Activated T-helper 1 cell treated with anti-CD3 and anti-CD28 coated beads, Interleukin-12 subunit alpha, Interleukin-12 subunit beta, Interleukin-2, Interleukin-4 antibody, amounts not matched to agents 30 ng/mL and 10 ng/mL and 1 ng/mL, durations not matched to agents 14 hours and 24 hours and 36 hours (primary cell): ENCODE measurements around the gene KCNAB1. TPM values are rescaled to one million over a fixed set of nuclear protein-coding genes. Genes with fewer than 3 reads are reported as not detected.

Experiments
- DNase-seq: peaks from one replicate; pipeline ENCODE4 v3.0.0; 2021; ENCODE audit warnings: low spot score
- H3K27ac Mint-ChIP-seq: one replicate; pipeline ENCODE4 v1.8.0; 2021; ENCODE audit warnings: mild to moderate bottlenecking, mixed read lengths
- H3K27me3 Mint-ChIP-seq: one replicate; pipeline ENCODE4 v1.8.0; 2022; ENCODE audit warnings: mild to moderate bottlenecking, moderate library complexity, mixed read lengths; ENCODE audit not compliant: insufficient read depth
- H3K36me3 Mint-ChIP-seq: one replicate; pipeline ENCODE4 v1.8.0; 2021; ENCODE audit warnings: low read depth, mixed read lengths
- H3K4me1 Mint-ChIP-seq: one replicate; pipeline ENCODE4 v1.8.0; 2021; ENCODE audit warnings: low read depth, mixed read lengths
- H3K4me3 Mint-ChIP-seq: one replicate; pipeline ENCODE4 v1.8.0; 2021; ENCODE audit warnings: mild to moderate bottlenecking, moderate library complexity, mixed read lengths
- H3K9me3 Mint-ChIP-seq: one replicate; pipeline ENCODE4 v1.8.0; 2021; ENCODE audit warnings: mixed read lengths
- intact Hi-C: fragments of 100-400 bp; cut with micrococcal nuclease; formaldehyde crosslinking; loops from one replicate; pipeline ENCODE4 v1.15.1; 2024
- total RNA-seq: library from RNA; stranded (reverse); gene quantifications from 2 replicates; pipeline ENCODE4 v1.2.3, GENCODE V29; 2022

KCNAB1 gene
- total RNA-seq, 1 donor from 2014 or later = not detected

DNA sequence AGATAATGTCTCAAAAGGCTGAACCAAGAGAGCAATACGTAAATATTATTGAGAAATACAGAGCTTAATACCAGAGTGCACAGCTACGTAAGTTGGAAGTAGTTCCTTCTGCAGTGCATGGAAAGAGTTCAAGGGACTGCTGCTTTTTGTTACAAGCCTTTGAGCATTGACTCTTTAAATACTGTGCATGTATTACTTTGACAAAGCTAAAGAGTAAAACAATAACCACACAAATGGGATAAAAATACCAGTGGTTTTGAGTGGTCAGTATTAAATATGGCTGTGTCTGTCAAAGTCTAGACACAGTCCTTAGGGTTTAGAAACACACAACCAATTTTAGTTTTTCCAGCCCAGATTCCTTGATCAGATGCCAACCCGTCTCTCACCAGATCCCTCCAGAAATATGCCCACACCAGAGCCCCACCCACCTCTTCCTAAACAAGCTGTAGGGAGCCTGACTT, 372.5 kb downstream of the KCNAB1 start:
- H3K9me3 Mint-ChIP-seq = no peaks in the 10 kb centered on the region

DNA sequence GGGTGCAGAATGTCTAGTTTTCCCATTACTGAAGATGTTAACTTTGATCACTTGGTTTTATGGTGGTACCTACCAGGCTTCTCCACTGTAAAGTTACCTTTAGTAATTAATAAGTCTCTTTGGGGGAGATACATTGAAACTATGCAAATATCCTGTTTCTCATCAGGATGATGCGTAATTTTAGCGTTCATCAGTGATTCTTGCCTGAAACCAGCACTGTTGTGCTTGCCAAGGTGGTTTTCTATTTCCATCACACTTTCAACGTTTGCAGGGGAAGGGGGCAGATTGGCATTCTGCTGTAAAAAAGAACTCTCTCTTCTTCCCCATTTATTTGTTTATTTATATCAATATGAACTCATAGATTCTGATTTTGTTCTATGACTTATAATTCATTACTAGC, 373.5 kb downstream of the KCNAB1 start:
- H3K4me1 Mint-ChIP-seq = no peaks in the 10 kb centered on the region
- H3K36me3 Mint-ChIP-seq = no peaks in the 10 kb centered on the region
- H3K4me3 Mint-ChIP-seq = no peak overlapping the region
- H3K27me3 Mint-ChIP-seq = peaks cover 24% of the 10 kb centered on the region
- intact Hi-C loops = no loop called here
- H3K9me3 Mint-ChIP-seq = no peaks in the 10 kb centered on the region
- H3K27ac Mint-ChIP-seq = no peak overlapping the region
- DNase-seq = no peak

More for the DNA sequence above, 372.5 kb downstream of the KCNAB1 start:
- Mint-ChIP-seq H3K4me3 (no peak overlapping the region), H3K36me3 (no peaks in the 10 kb centered on the region), H3K27me3 (peaks cover 22% of the 10 kb centered on the region), H3K27ac (no peak overlapping the region), H3K4me1 (no peaks in the 10 kb centered on the region)
- intact Hi-C loops = no loop called here
- no peak for DNase-seq

DNA sequence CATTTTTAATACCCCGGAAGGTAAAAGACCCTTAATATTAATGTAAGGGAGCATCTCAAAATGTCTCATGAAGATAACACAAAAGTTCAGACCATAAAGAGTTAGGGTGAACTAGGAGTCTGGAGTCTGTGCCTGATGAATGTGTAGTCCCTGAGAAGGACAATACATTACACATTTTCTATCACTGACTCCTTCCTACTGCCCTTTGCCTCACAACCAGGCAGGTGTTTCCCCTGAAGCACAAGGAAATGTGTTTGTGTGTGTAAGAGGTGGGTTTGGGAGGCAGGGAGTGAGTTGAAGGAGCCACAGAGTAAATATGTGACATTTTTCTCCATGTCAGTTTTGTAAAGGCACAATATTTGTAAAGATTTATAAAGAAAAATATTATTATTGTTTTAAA, 375.4 kb downstream of the KCNAB1 start:
- no peak overlapping the region for H3K4me3 Mint-ChIP-seq
- H3K36me3 Mint-ChIP-seq = no peaks in the 10 kb centered on the region
- intact Hi-C loops = no loop called here

DNA sequence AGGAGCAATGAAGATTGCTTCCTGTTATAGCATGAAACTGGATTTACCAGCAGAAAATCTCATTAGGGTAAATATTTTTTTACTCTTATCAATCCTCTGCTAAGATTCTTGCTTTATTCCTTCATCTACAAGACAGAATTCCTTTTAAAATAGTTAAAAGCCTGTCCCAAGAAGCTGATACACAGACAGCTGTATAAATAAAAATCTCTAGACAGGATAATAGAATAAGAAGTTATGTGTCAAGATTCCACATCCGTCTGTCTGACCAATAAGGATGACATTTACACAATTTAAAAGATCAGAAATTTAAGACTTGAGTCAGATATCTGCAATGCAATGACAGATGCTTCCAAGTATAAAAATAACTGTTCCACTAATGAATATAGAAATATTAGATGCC, 376.9 kb downstream of the KCNAB1 start:
- Mint-ChIP-seq H3K27me3 (peaks cover 22% of the 10 kb centered on the region), H3K4me1 (no peaks in the 10 kb centered on the region), H3K9me3 (no peaks in the 10 kb centered on the region), H3K27ac (no peak overlapping the region), H3K4me3 (no peak overlapping the region), H3K36me3 (no peaks in the 10 kb centered on the region)
- intact Hi-C loops = no loop called here
- DNase-seq = no peak

More for the DNA sequence above, 375.4 kb downstream of the KCNAB1 start:
- Mint-ChIP-seq H3K27me3 (peaks cover 24% of the 10 kb centered on the region), H3K9me3 (no peaks in the 10 kb centered on the region), H3K4me1 (no peaks in the 10 kb centered on the region), H3K27ac (no peak overlapping the region)
- DNase-seq = no peak

DNA sequence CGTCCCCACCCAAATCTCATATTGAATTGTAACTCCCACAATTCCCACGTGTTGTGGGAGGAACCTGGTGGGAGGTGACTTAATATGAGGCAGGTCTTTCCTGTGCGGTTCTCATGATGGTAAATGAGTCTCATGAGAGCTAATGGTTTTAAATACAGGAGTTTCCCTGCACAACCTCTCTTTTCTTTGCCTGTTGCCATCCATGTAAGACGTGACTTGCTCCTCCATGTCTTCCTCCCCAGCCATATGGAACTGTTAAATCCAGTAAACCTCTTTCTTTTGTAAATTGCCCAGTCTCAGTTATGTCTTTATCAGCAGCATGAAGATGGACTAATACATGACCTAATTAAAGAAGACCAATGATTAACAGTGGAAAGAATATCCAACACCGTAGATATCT, 377.9 kb downstream of the KCNAB1 start:
- DNase-seq = no peak
- Mint-ChIP-seq H3K9me3 (no peaks in the 10 kb centered on the region), H3K36me3 (no peaks in the 10 kb centered on the region), H3K4me1 (no peaks in the 10 kb centered on the region), H3K27me3 (peaks cover 21% of the 10 kb centered on the region), H3K4me3 (no peak overlapping the region), H3K27ac (no peak overlapping the region)
- intact Hi-C loops = no loop called here

DNA sequence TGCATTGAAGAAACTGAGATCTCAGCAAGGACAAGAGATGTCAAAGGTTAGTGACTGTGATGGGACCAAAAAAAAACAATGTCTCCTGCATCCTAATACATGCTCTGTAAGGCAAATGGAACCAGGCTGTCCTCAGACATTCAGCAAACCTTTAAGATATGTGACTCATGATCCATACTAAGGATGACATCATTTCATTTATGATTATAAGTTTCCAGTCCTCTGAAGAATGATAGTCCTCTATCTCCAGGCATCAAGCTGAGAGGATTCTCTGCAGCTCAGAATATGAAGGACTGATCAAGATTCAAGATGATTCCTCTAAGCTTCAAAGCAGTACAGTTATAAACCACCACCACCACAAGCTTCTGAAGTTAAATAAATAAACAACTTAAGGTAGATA, 386.9 kb downstream of the KCNAB1 start:
- intact Hi-C loops = loop anchor here (5.0 to 10.0 kb wide), 3 partner anchors 35 to 462 kb away; no protein-coding TSS in a partner anchor
- H3K27ac Mint-ChIP-seq = no peak overlapping the region

DNA sequence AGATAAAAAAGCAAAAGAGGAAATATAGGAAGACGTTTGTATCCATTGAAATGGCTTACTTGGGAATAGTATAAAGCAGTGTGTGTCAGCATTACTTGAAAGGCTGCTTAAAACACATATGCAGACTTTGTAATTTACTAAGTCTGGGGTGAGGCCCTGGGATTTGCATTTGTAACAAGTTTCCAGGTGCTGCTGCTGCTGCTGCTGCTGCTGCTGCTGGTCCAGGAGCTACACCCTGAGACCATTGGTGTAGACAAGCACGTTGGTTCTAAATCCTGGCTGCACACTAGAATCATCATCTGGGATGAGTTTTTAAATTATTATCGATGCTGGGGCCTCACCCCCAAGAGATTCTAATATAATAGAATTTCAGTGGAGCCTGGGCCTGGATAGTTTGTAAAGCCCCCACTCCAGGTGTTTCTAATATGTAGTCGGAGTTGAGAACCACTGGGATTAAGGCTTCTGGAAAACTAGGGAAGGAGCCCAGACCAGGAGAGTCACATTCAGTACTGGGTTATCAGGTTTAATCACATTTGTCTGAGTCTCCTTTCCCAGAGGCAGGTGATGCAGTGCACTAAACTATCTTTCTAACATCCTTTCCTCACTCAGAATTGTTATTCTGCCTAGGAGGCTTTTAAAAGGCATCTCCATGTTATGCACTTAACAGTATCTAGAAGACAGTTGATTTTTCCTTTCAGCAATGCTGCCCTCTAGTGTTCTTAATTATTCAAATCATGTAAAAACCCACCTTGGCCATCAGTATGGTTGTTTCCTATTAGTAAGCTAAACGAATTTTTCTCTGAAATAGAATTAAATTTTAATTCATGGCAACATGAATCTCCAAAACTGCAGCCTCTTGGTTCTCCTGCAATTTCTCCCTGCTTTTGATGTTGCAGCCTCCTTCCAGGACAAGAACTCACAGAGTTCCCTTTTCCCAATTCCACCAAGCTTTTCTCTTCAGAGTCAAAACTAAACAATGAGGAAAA, 389.1 kb downstream of the KCNAB1 start:
- Mint-ChIP-seq H3K4me1 (peaks cover 14% of the 10 kb centered on the region), H3K9me3 (no peaks in the 10 kb centered on the region), H3K36me3 (no peaks in the 10 kb centered on the region), H3K27ac (no peak overlapping the region), H3K27me3 (peaks cover 20% of the 10 kb centered on the region), H3K4me3 (no peak overlapping the region)
- intact Hi-C loops = loop anchor here (1.0 to 10.0 kb wide), 6 partner anchors 26 to 465 kb away; no protein-coding TSS in a partner anchor
- DNase-seq = no peak

More for the DNA sequence above, 386.9 kb downstream of the KCNAB1 start:
- no peak for DNase-seq
- H3K4me3 Mint-ChIP-seq = no peak overlapping the region
- H3K4me1 Mint-ChIP-seq = peaks cover 9% of the 10 kb centered on the region
- no peaks in the 10 kb centered on the region for H3K36me3 Mint-ChIP-seq
- H3K9me3 Mint-ChIP-seq = no peaks in the 10 kb centered on the region
- peaks cover 33% of the 10 kb centered on the region for H3K27me3 Mint-ChIP-seq

DNA sequence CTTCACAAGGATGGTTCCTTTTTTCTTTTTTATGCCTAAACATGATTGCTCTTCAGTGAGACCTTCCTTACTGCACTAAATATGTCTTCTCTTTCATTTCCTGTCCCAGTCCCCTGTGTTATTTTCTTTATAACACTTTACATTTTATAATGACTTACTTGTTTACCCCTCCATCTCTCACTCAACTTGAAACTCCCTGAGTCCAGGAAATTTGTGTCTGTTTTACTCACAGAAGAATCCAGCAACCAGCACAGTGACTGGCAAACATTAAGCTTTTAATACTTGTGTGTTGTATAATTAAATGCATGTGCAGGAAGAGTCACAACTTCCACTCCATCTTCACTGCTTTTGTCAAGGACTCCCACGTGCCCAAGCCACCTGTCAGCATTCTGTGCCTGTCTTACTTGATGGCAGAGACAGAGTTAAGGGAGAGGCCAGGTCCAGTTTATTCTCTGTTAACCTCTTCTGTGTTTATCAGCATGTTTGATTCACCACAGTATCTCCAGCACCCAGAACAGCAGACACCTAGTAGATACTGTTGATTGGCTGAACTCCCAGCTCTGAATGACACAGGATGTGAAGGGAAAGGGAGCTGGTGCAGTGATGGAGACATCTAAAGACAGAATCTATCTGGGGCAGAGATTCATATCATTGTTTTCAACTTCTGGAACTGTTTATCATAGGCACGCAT, 391.8 kb downstream of the KCNAB1 start:
- no peak for DNase-seq
- intact Hi-C loops = loop anchor here (1.0 kb wide), 1 partner anchor 12 kb away; no protein-coding TSS in a partner anchor
- Mint-ChIP-seq H3K27me3 (peaks cover 11% of the 10 kb centered on the region), H3K27ac (peak overlapping the region; percentile 41), H3K4me3 (no peak overlapping the region), H3K36me3 (no peaks in the 10 kb centered on the region), H3K9me3 (no peaks in the 10 kb centered on the region), H3K4me1 (peaks cover 14% of the 10 kb centered on the region)

DNA sequence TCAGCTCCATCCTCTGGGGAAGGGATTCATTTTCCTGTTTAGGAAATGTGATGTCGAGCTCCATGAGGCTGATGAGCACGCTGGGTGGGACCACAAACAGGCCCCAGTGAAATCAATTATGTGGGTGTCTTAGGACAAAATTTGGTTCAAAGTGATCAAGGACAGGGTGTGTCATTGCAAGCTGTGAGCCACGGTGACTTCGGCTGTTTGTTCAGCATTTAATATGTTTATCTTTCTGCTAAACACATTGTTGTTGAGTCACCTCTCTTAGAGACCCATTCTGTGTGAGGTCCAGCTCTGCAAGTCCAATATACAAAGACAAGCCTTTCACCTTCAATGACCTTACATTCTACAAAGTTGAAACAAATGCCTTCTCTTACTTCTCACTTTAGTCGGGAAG, 393.2 kb downstream of the KCNAB1 start:
- Mint-ChIP-seq H3K27ac (no peak overlapping the region), H3K4me1 (peaks cover 14% of the 10 kb centered on the region), H3K36me3 (peaks cover 2% of the 10 kb centered on the region), H3K4me3 (no peak overlapping the region), H3K9me3 (no peaks in the 10 kb centered on the region), H3K27me3 (peaks cover 14% of the 10 kb centered on the region)
- intact Hi-C loops = no loop called here
- no peak for DNase-seq

DNA sequence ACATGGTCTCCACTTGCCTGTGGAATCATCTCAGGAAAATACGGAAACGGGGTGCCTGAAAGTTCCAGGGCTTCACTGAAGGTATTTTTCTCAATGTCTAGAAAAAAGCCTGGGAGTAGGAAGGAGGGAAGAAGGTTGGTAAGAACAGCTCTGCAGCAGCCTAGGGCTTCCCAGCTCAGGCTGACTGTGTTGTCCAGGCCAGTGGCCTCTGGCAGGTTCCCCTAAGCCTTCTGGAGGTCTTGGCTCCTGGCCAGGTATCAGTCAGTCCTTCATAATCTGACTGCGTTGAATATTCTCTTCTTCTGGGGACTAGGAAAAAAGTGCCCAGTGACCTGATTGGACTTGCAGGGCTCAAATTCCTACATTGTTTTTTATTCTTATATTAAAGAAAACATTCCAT, 395.9 kb downstream of the KCNAB1 start:
- H3K27ac Mint-ChIP-seq = no peak overlapping the region
- peaks cover 2% of the 10 kb centered on the region for H3K36me3 Mint-ChIP-seq
- DNase-seq = no peak
- intact Hi-C loops = no loop called here
- no peaks in the 10 kb centered on the region for H3K9me3 Mint-ChIP-seq
- H3K27me3 Mint-ChIP-seq = peaks cover 26% of the 10 kb centered on the region
- peaks cover 28% of the 10 kb centered on the region for H3K4me1 Mint-ChIP-seq
- no peak overlapping the region for H3K4me3 Mint-ChIP-seq

DNA sequence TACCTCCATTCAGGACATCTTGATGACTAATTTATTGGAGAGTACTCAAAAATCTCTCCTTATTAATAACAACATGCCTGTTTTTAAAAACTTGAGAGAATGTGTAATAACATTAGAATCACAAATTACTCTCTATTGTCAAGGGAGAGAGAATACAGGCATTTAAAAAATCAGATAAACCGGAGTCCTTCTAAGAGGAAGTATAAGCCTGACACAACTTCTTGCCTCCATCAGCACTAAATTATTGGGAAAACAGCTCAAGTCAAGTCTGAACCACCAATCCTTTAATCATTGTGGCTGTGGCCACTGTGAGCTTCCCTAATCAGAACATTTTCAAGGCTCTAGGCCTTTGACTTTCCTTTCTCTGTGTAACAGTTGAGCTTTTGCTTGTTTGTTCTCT, 396.6 kb downstream of the KCNAB1 start:
- Mint-ChIP-seq H3K27ac (no peak overlapping the region), H3K4me3 (no peak overlapping the region), H3K36me3 (peaks cover 2% of the 10 kb centered on the region), H3K27me3 (peaks cover 26% of the 10 kb centered on the region), H3K4me1 (peaks cover 22% of the 10 kb centered on the region), H3K9me3 (no peaks in the 10 kb centered on the region)
- DNase-seq = no peak
- intact Hi-C loops = no loop called here

DNA sequence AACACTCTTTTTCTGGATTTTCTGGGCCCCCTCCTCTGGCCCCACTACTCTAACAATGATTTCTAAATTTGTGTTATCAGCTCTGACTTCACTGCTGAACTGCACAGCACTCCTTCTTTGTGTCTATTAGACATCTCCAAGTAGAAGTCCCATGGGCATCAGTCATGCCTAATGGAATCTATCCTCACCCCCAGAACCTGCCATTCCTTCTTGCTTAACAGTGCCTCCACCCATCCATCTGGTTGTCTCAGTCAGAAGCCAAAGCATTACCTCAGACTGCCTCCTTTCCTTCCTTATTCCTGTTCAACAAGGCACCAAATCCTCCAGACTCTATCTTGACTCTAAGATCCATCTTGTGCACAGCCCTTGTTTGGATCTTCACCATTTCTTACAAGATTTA, 398.3 kb downstream of the KCNAB1 start:
- peaks cover 24% of the 10 kb centered on the region for H3K4me1 Mint-ChIP-seq
- no peak overlapping the region for H3K27ac Mint-ChIP-seq
- H3K36me3 Mint-ChIP-seq = peaks cover 5% of the 10 kb centered on the region
- peaks cover 31% of the 10 kb centered on the region for H3K27me3 Mint-ChIP-seq
- no peak for DNase-seq
- intact Hi-C loops = no loop called here
- H3K9me3 Mint-ChIP-seq = no peaks in the 10 kb centered on the region
- H3K4me3 Mint-ChIP-seq = no peak overlapping the region

DNA sequence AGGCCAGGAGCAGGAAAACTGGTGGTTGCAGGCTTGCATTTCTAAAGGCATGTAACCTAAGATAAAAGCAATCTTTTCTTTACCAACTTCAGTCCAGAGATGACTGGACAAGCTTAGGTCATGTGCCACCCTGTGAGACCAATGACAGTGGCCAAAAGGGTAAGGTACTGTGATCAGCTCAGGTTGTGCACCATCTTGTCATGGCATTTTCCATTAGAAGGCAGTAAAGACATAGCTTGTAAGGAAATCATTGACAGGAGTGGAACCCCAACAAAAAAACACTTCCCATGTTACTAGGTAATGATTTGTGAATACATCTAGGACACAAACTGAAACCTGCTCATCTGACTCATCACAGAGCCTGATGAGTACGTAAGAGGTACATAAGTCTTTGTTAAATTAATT, 399.4 kb downstream of the KCNAB1 start:
- no peak overlapping the region for H3K4me3 Mint-ChIP-seq
- H3K36me3 Mint-ChIP-seq = peaks cover 9% of the 10 kb centered on the region
- peaks cover 32% of the 10 kb centered on the region for H3K27me3 Mint-ChIP-seq
- peaks cover 34% of the 10 kb centered on the region for H3K4me1 Mint-ChIP-seq
- H3K9me3 Mint-ChIP-seq = no peaks in the 10 kb centered on the region
- DNase-seq = no peak
- intact Hi-C loops = loop anchor here (5.0 kb wide), 1 partner anchor 37 kb away; no protein-coding TSS in a partner anchor
- no peak overlapping the region for H3K27ac Mint-ChIP-seq
